Measurements from ENCODE around the gene MRM3.
"Not testable (repeated sequence)": the region's sequence is repeated elsewhere in the genome, so short reads cannot be mapped to it uniquely, and the experiment has no call there.

MRM3 gene

DNA sequence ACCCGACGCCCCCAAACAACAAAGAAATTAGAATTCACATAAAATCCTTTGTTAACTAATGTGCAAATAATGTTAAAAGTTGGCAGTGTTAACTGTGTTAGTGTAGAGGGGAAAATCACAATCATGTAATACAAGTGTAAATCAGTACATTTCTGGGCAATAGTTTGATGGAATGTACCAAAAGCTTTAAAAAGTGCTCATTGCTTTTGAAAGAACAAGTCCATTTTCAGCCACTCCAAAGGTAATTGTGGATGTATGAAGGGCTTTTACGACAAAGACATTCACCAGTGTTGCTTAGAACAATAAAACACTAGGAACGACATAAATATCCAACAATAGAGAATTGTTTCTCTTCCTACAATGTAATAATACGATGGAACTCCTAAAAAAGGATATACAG, 9.1 kb upstream of the MRM3 start:
- DNase-seq, result no peak
- no peaks in the 10 kb centered on the region for H3K9me3 Mint-ChIP-seq
- H3K27me3 Mint-ChIP-seq (ENCODE audit: low read depth, poor library complexity), result no peaks in the 10 kb centered on the region
- H3K27ac Mint-ChIP-seq, result no peak overlapping the region
- peaks cover 6% of the 10 kb centered on the region for H3K4me1 Mint-ChIP-seq
- H3K36me3 Mint-ChIP-seq (ENCODE audit: low read depth), result peaks cover 89% of the 10 kb centered on the region
- TF ChIP-seq, protein P1, sequence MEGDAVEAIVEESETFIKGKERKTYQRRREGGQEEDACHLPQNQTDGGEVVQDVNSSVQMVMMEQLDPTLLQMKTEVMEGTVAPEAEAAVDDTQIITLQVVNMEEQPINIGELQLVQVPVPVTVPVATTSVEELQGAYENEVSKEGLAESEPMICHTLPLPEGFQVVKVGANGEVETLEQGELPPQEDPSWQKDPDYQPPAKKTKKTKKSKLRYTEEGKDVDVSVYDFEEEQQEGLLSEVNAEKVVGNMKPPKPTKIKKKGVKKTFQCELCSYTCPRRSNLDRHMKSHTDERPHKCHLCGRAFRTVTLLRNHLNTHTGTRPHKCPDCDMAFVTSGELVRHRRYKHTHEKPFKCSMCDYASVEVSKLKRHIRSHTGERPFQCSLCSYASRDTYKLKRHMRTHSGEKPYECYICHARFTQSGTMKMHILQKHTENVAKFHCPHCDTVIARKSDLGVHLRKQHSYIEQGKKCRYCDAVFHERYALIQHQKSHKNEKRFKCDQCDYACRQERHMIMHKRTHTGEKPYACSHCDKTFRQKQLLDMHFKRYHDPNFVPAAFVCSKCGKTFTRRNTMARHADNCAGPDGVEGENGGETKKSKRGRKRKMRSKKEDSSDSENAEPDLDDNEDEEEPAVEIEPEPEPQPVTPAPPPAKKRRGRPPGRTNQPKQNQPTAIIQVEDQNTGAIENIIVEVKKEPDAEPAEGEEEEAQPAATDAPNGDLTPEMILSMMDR (IDR thresholded peaks at IDR 0.05), result no peak
- no peak overlapping the region for H3K4me3 Mint-ChIP-seq

GRCh38 chr17:773467-774312, 8.5 kb upstream of the MRM3 start:
- peak overlapping the region; percentile 74 for H3K27ac Mint-ChIP-seq
- peaks cover 6% of the 10 kb centered on the region for H3K4me1 Mint-ChIP-seq
- TF ChIP-seq, protein P1 (IDR thresholded peaks at IDR 0.05), result no peak
- H3K27me3 Mint-ChIP-seq (ENCODE audit: low read depth, poor library complexity), result no peaks in the 10 kb centered on the region
- no peak for DNase-seq
- no peak overlapping the region for H3K4me3 Mint-ChIP-seq
- H3K9me3 Mint-ChIP-seq, result no peaks in the 10 kb centered on the region
- peaks cover 90% of the 10 kb centered on the region for H3K36me3 Mint-ChIP-seq (ENCODE audit: low read depth)

- Mint-ChIP-seq H3K36me3 (ENCODE audit: low read depth) (peaks cover 88% of the 10 kb centered on the region), H3K27ac (peak overlapping the region; percentile 74)
- TF ChIP-seq, protein P1 (IDR thresholded peaks at IDR 0.05), result no peak
Measured at GRCh38 chr17:774313-774584, 7.9 kb upstream of the MRM3 start.

GRCh38 chr17:778096-778495, 4.1 kb upstream of the MRM3 start:
- peaks cover 25% of the 10 kb centered on the region for H3K4me1 Mint-ChIP-seq
- peaks cover 59% of the 10 kb centered on the region for H3K36me3 Mint-ChIP-seq (ENCODE audit: low read depth)
- no peak overlapping the region for H3K4me3 Mint-ChIP-seq
- TF ChIP-seq, protein P1 (IDR thresholded peaks at IDR 0.05), result no peak
- H3K27ac Mint-ChIP-seq, result no peak overlapping the region
- no peaks in the 10 kb centered on the region for H3K27me3 Mint-ChIP-seq (ENCODE audit: low read depth, poor library complexity)
- H3K9me3 Mint-ChIP-seq, result no peaks in the 10 kb centered on the region
- no peak for DNase-seq

More at GRCh38 chr17:774313-774584, 7.9 kb upstream of the MRM3 start:
- Mint-ChIP-seq H3K4me3 (no peak overlapping the region), H3K27me3 (ENCODE audit: low read depth, poor library complexity) (no peaks in the 10 kb centered on the region), H3K4me1 (peaks cover 6% of the 10 kb centered on the region), H3K9me3 (no peaks in the 10 kb centered on the region)
- no peak for DNase-seq

- peaks cover 35% of the 10 kb centered on the region for H3K4me1 Mint-ChIP-seq
- H3K9me3 Mint-ChIP-seq, result no peaks in the 10 kb centered on the region
- DNase-seq, result no peak
- TF ChIP-seq, protein P1 (IDR thresholded peaks at IDR 0.05), result no peak
- peak overlapping the region; percentile 97 for H3K4me3 Mint-ChIP-seq
- no peak overlapping the region for H3K27ac Mint-ChIP-seq
- H3K36me3 Mint-ChIP-seq (ENCODE audit: low read depth), result peaks cover 23% of the 10 kb centered on the region
- no peaks in the 10 kb centered on the region for H3K27me3 Mint-ChIP-seq (ENCODE audit: low read depth, poor library complexity)
Measured at GRCh38 chr17:784143-784542, 2.0 kb downstream of the MRM3 start.

- H3K27ac Mint-ChIP-seq; H3K9me3 Mint-ChIP-seq; H3K27me3 Mint-ChIP-seq (ENCODE audit: low read depth, poor library complexity); H3K4me3 Mint-ChIP-seq; DNase-seq: not testable (repeated sequence)
- Mint-ChIP-seq H3K4me1 (peaks cover 29% of the 10 kb centered on the region), H3K36me3 (ENCODE audit: low read depth) (peaks cover 31% of the 10 kb centered on the region)
Measured at GRCh38 chr17:785901-786300, 3.7 kb downstream of the MRM3 start.

All from nephron progenitor cell (in vitro differentiated cells).